RWPE2 (cell line): Measurements from ENCODE around the gene ATF4.

Source experiments
- ATAC-seq: fragments of 200-7000 bp; cut with Tn5 transposase; 3 replicates; pipeline ENCODE4 v1.9.1; 2021; ENCODE audit warnings: low read depth
- DNase-seq: peaks from one replicate; pipeline ENCODE4 v3.0.0-alpha.2; 2020; ENCODE audit warnings: low spot score
- H3K27ac ChIP-seq: fragments of 450-650 bp; 2 replicates; pipeline ENCODE4 v1.5.1; 2017; ENCODE audit warnings: mild to moderate bottlenecking; ENCODE audit not compliant: poor library complexity, severe bottlenecking
- H3K27me3 ChIP-seq: fragments of 250-450 bp; sonication (Bioruptor Pico); 2 replicates; pipeline ENCODE4 v1.5.1; 2021; ENCODE audit warnings: mild to moderate bottlenecking, moderate library complexity; ENCODE audit not compliant: insufficient read depth, poor library complexity, severe bottlenecking
- H3K36me3 ChIP-seq: fragments of 250-450 bp; sonication (Bioruptor Pico); 2 replicates; pipeline ENCODE4 v1.5.1; 2020; ENCODE audit warnings: low read depth, mild to moderate bottlenecking, moderate library complexity
- H3K4me1 ChIP-seq: fragments of 250-450 bp; sonication (Bioruptor Pico); 2 replicates; pipeline ENCODE4 v1.5.1; 2021; ENCODE audit warnings: mild to moderate bottlenecking, moderate library complexity; ENCODE audit not compliant: insufficient read depth, poor library complexity, severe bottlenecking
- H3K4me3 ChIP-seq: fragments of 250-450 bp; sonication (Bioruptor Pico); 2 replicates; pipeline ENCODE4 v1.5.1; 2021; ENCODE audit warnings: mild to moderate bottlenecking, moderate library complexity; ENCODE audit not compliant: severe bottlenecking
- H3K9me3 ChIP-seq: fragments of 250-450 bp; sonication (Bioruptor Pico); 2 replicates; pipeline ENCODE4 v1.5.1; 2021; ENCODE audit warnings: mild to moderate bottlenecking, moderate library complexity; ENCODE audit not compliant: severe bottlenecking
- CTCF ChIP-seq: fragments of 450-650 bp; IDR thresholded peaks from one replicate; pipeline ENCODE4 v1.5.1; 2017; ENCODE audit warnings: mild to moderate bottlenecking, moderate library complexity; ENCODE audit not compliant: poor library complexity, severe bottlenecking

The ATF4 gene

DNA sequence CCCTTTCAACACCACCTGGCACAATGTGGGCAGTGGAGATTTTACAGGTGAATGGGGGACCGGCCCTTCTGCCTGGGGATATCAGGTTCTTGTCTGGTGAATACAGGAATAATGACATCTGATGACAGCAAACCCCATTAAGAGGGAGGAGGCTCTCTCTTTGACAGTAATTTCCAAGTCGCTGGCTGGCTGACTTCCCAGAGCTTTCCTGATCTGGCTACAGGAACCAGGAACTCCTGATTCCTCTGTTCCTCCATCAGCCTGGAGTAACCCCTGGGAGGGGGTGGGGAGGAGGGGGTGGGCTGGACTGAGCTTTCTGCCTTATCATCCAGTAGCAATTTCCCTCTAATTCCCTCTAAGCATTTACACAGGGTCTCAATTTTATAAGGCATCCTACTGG is 22.0 kb upstream of the ATF4 start:
- Histone ChIP-seq H3K4me1 (no peaks in the 10 kb centered on the region), H3K36me3 (peaks cover under 1% of the 10 kb centered on the region; the same call in 1 of the 2 replicates), H3K27me3 (no peaks in the 10 kb centered on the region), H3K4me3 (no peak overlapping the region), H3K27ac (no peak overlapping the region), H3K9me3 (no peaks in the 10 kb centered on the region)
- ATAC-seq = no peak
- TF ChIP-seq CTCF = no peak
- DNase-seq = no peak

GRCh38 chr22:39498802-39499201 is 21.6 kb upstream of the ATF4 start:
- TF ChIP-seq CTCF = no peak

GRCh38 chr22:39500101-39500500 is 20.3 kb upstream of the ATF4 start:
- Histone ChIP-seq H3K4me3 (no peak overlapping the region), H3K9me3 (no peaks in the 10 kb centered on the region), H3K27me3 (no peaks in the 10 kb centered on the region), H3K4me1 (no peaks in the 10 kb centered on the region), H3K36me3 (peaks cover 18% of the 10 kb centered on the region), H3K27ac (no peak overlapping the region)
- TF ChIP-seq CTCF = no peak
- DNase-seq (no peak), ATAC-seq (no peak)

More at GRCh38 chr22:39498802-39499201, 21.6 kb upstream of the ATF4 start:
- H3K4me3 ChIP-seq = no peak overlapping the region
- ATAC-seq = no peak
- DNase-seq = no peak
- peaks cover 5% of the 10 kb centered on the region for H3K36me3 ChIP-seq
- no peaks in the 10 kb centered on the region for H3K9me3 ChIP-seq
- H3K4me1 ChIP-seq = no peaks in the 10 kb centered on the region
- no peak overlapping the region for H3K27ac ChIP-seq
- H3K27me3 ChIP-seq = no peaks in the 10 kb centered on the region

GRCh38 chr22:39501644-39502108 is 18.7 kb upstream of the ATF4 start:
- peak overlapping the region; percentile 30 for H3K27ac ChIP-seq
- ATAC-seq (peak; percentile 35), DNase-seq (no peak)
- H3K27me3 ChIP-seq = no peaks in the 10 kb centered on the region
- TF ChIP-seq CTCF = no peak
- peak overlapping the region; percentile 64 for H3K4me3 ChIP-seq
- peaks cover 34% of the 10 kb centered on the region for H3K36me3 ChIP-seq
- no peaks in the 10 kb centered on the region for H3K4me1 ChIP-seq
- H3K9me3 ChIP-seq = no peaks in the 10 kb centered on the region

- TF ChIP-seq CTCF = no peak
- peak; percentile 97 for ATAC-seq
- H3K4me3 ChIP-seq = peak within 1 kb of the TSS; percentile 64
- no peaks in the 10 kb centered on the region for H3K9me3 ChIP-seq
- no peaks in the 10 kb centered on the region for H3K27me3 ChIP-seq
- no peaks in the 10 kb centered on the region for H3K4me1 ChIP-seq
- peak; percentile 95 for DNase-seq
- H3K36me3 ChIP-seq = peaks cover 40% of the 10 kb centered on the region
- peak within 1 kb of the TSS; percentile 30 for H3K27ac ChIP-seq
Measured at GRCh38 chr22:39502109-39502788, 18.1 kb upstream of the ATF4 start, which contains the start of gene MIEF1. Gene MIEF1 (plus strand): TSS chr22:39502290. CDS start chr22:39511295, 9,005 bp downstream.
